Mesothelial cell of epicardium (in vitro differentiated cells): ENCODE measurements around the gene PRKACA. TPM values are rescaled to one million over a fixed set of nuclear protein-coding genes. Genes with fewer than 3 reads are reported as not detected.
"Not testable (repeated sequence)": the region's sequence is repeated elsewhere in the genome, so short reads cannot be mapped to it uniquely, and the experiment has no call there.

Experiments used
- DNase-seq, 2 experiments: peaks; one replicate each; pipeline ENCODE4 v3.0.0; 2021; ENCODE audit warnings: low spot score in 2 of 2; ENCODE audit not compliant: unreplicated experiment in 2 of 2
- H3K27ac Mint-ChIP-seq: 2 replicates; pipeline ENCODE4 v1.8.0; 2021; ENCODE audit warnings: mixed read lengths
- H3K27me3 Mint-ChIP-seq: 2 replicates; pipeline ENCODE4 v1.8.0; 2021; ENCODE audit warnings: low read depth, mixed read lengths
- H3K36me3 Mint-ChIP-seq: 2 replicates; pipeline ENCODE4 v1.8.0; 2021; ENCODE audit warnings: mixed read lengths
- H3K4me1 Mint-ChIP-seq: 2 replicates; pipeline ENCODE4 v1.8.0; 2021; ENCODE audit warnings: mixed read lengths
- H3K4me3 Mint-ChIP-seq: 2 replicates; pipeline ENCODE4 v1.8.0; 2021; ENCODE audit warnings: mild to moderate bottlenecking, moderate library complexity, mixed read lengths
- H3K9me3 Mint-ChIP-seq: 2 replicates; pipeline ENCODE4 v1.8.0; 2021; ENCODE audit warnings: mixed read lengths
- total RNA-seq: library from RNA; stranded (reverse); gene quantifications from 3 replicates; pipeline ENCODE4 v1.2.1, GENCODE V29; 2021
- TF ChIP-seq, protein P1 (sequence below): fragments of 200-600 bp; sonication (generic); IDR thresholded peaks from one replicate; pipeline ENCODE4 v1.5.0; 2021; ENCODE audit warnings: antibody characterized with exemption; ENCODE audit not compliant: unreplicated experiment

Gene PRKACA
- total RNA-seq, 1 donor from 2014 or later: 80.9 TPM

DNA sequence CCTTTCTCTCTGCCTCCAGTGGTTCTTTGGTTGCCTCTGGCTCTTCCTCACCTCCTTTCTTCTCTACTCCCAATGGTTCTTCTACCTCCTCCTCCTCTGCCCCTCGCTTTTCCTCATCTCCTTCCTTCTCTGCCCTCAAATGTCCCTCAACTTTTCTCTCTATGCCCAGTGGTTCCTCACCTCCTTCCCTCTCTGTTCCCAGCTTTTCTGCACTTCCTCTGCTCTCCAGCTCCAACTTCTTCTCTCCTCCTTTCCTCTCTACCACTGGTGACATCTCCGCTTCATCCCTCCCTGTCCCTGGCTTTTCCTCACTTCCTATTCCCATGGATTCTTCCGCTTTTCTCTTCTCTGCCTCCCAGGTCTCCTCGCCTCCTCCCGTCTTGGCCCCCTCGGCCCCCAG lies 63.5 kb downstream of the PRKACA start:
- no peak overlapping the region for H3K4me3 Mint-ChIP-seq
- H3K27ac Mint-ChIP-seq: no peak overlapping the region
- DNase-seq: no peak
- H3K27me3 Mint-ChIP-seq: peaks cover 39% of the 10 kb centered on the region
- H3K4me1 Mint-ChIP-seq: peaks cover 3% of the 10 kb centered on the region
- H3K9me3 Mint-ChIP-seq: no peaks in the 10 kb centered on the region
- peaks cover 8% of the 10 kb centered on the region for H3K36me3 Mint-ChIP-seq
- TF ChIP-seq, protein P1, sequence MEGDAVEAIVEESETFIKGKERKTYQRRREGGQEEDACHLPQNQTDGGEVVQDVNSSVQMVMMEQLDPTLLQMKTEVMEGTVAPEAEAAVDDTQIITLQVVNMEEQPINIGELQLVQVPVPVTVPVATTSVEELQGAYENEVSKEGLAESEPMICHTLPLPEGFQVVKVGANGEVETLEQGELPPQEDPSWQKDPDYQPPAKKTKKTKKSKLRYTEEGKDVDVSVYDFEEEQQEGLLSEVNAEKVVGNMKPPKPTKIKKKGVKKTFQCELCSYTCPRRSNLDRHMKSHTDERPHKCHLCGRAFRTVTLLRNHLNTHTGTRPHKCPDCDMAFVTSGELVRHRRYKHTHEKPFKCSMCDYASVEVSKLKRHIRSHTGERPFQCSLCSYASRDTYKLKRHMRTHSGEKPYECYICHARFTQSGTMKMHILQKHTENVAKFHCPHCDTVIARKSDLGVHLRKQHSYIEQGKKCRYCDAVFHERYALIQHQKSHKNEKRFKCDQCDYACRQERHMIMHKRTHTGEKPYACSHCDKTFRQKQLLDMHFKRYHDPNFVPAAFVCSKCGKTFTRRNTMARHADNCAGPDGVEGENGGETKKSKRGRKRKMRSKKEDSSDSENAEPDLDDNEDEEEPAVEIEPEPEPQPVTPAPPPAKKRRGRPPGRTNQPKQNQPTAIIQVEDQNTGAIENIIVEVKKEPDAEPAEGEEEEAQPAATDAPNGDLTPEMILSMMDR: no peak

DNA sequence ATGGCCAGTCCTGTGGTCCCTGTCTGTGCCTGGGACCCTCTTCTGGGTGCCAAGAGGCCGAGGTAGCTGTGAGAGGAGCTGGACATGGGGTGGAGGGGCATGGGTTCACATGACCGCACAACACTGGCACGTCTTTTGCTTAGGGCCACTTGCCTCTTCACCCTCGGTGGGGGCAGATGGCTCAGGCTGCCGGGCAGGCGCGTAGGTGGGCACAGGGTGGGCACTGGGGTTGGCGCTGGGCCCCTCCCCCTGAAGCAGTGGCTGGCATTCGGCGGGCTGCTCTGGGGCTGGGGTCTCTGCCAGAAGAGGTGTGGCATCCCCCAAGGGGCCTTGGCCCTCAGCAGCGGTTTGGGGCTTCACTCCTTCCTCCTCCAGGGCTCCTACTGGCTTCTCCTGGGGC lies 64.1 kb downstream of the PRKACA start:
- TF ChIP-seq, protein P1: no peak
- H3K27me3 Mint-ChIP-seq: peaks cover 33% of the 10 kb centered on the region
- no peaks in the 10 kb centered on the region for H3K9me3 Mint-ChIP-seq
- H3K27ac Mint-ChIP-seq: no peak overlapping the region
- peaks cover 3% of the 10 kb centered on the region for H3K4me1 Mint-ChIP-seq
- no peak overlapping the region for H3K4me3 Mint-ChIP-seq
- DNase-seq: no peak
- H3K36me3 Mint-ChIP-seq: peaks cover 8% of the 10 kb centered on the region

DNA sequence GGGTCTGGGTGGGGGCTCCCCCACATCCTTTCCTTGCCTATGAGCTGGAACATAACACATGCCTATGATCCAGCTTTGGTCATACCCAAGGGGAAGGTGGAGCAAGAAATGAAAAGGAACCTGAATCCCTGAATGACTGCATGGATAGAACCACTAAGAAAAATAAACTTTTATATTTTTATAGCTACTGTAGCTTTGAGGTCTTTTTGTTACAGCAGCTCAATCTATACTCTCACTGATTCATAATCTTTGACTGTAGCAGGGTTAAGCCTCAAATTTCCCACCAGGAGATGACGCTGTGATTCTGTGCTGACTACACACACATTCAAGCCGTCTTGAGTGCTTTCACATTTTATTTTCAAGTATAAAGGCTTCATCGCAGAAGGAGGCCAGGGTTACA lies 64.5 kb downstream of the PRKACA start:
- H3K27me3 Mint-ChIP-seq: peaks cover 28% of the 10 kb centered on the region
- H3K4me3 Mint-ChIP-seq: no peak overlapping the region
- peaks cover 3% of the 10 kb centered on the region for H3K4me1 Mint-ChIP-seq
- H3K9me3 Mint-ChIP-seq: no peaks in the 10 kb centered on the region
- H3K36me3 Mint-ChIP-seq: peaks cover 8% of the 10 kb centered on the region
- TF ChIP-seq, protein P1: no peak
- no peak overlapping the region for H3K27ac Mint-ChIP-seq
- no peak for DNase-seq

DNA sequence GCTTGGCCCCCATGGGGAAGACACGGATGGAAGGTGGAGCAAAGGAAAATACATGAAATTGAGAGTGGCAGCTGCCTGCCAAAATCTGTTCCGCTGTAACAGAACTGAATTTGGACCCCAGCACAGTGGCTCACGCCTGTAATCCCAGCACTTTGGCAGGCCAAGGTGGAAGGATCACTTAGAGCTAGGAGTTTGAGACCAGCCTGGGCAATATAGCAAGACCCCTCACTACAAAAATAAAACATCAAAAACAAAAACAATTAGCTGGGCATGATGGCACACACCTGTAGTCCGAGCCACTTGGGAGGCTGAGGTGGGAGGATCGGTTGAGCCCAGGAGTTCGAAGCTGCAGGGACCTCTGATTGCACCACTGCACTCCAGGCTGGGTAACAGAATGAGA lies 65.1 kb downstream of the PRKACA start:
- Mint-ChIP-seq H3K36me3 (peaks cover 8% of the 10 kb centered on the region), H3K4me3 (no peak overlapping the region), H3K4me1 (no peaks in the 10 kb centered on the region), H3K27ac (no peak overlapping the region), H3K9me3 (no peaks in the 10 kb centered on the region), H3K27me3 (peaks cover 23% of the 10 kb centered on the region)
- TF ChIP-seq, protein P1: no peak
- no peak for DNase-seq

DNA sequence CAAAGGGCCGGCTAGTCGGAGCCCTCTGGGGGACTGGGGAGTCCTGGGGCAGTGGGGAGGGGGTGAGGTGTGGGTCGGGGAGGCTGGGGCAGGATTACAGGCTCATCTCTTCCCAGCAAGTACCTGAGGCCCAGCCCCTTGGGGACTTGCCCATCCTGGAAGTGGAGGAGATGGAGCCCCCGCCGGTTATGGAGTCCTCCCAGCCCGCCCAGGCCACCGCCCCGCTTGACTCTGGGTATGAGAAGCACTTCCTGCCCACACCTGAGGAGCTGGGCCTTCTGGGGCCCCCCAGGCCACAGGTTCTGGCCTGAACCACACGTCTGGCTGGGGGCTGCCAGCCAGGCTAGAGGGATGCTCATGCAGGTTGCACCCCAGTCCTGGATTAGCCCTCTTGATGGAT lies 65.6 kb downstream of the PRKACA start:
- H3K27ac Mint-ChIP-seq: no peak overlapping the region
- H3K4me3 Mint-ChIP-seq: no peak overlapping the region
- no peaks in the 10 kb centered on the region for H3K9me3 Mint-ChIP-seq
- TF ChIP-seq, protein P1: no peak
- H3K4me1 Mint-ChIP-seq: no peaks in the 10 kb centered on the region
- peaks cover 21% of the 10 kb centered on the region for H3K27me3 Mint-ChIP-seq
- H3K36me3 Mint-ChIP-seq: peaks cover 8% of the 10 kb centered on the region
- DNase-seq: no peak

DNA sequence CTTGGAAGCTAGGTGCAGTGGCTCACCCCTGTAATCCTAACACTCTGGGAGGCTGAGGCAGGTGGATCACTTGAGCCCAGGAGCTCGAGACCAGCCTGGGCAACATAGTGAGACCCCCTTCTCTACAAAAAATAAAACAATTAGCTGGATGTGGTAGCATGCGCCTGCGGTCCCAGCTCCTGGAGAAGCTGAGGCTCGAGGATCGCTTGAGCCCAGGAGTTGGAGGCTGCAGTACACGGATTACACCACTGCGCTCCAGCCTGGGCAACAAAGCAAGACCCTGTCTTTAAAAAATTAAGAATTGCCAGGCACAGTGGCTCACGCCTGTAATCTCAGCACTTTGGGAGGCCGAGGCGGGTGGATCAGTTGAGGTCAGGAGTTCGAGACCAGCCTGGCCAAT lies 66.6 kb downstream of the PRKACA start:
- H3K27ac Mint-ChIP-seq, H3K4me3 Mint-ChIP-seq, DNase-seq, H3K36me3 Mint-ChIP-seq, H3K4me1 Mint-ChIP-seq, H3K9me3 Mint-ChIP-seq: not testable (repeated sequence)
- peaks cover 13% of the 10 kb centered on the region for H3K27me3 Mint-ChIP-seq
